22Rv1 (cell line): ENCODE measurements around the gene ESYT1.

ENCODE experiments used
- H3K27ac ChIP-seq: fragments of 450-650 bp; 2 replicates; pipeline ENCODE4 v1.5.1; 2017
- ZFX ChIP-seq: fragments of 450-650 bp; IDR thresholded peaks from 2 replicates; pipeline ENCODE4 v1.6.1; 2017; ENCODE audit warnings: antibody characterized with exemption, borderline replicate concordance
- TF ChIP-seq, protein P1 (sequence below): fragments of 450-650 bp; IDR thresholded peaks from 2 replicates; pipeline ENCODE4 v1.5.1; 2017; ENCODE audit warnings: mild to moderate bottlenecking

ESYT1 gene

DNA sequence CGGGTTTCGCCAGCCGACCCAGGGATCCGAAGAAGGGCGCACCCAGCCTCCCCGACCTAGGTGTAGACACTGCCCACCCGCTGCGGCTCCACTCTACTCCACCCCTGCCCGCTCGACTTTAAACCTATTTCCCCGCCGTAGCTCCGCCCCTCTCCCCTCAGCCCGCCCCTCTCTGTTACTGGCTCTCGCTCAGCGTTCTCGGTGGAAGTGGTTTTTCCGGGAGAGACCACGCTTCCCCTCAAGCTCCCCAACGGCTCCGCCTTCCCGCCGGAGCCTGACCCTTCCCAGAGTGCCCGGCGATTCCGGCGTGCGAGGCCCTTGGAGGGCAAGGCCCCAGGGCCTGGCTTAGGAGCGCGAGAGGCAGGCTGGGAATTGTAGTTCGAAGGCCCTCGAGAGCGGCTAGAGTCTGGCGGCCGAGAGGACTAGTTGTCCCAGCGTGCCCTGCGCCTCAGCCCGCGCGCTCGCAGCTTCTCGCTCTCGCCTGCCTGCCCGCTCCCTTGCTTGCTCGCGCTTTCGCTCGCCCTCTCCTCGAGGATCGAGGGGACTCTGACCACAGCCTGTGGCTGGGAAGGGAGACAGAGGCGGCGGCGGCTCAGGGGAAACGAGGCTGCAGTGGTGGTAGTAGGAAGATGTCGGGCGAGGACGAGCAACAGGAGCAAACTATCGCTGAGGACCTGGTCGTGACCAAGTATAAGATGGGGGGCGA, 23.8 kb upstream of the ESYT1 start, which contains the start of gene PA2G4:
Gene PA2G4, plus strand, starts transcription at position 451 of the 706 bp plus-strand sequence. Its CDS starts 179 bp downstream, at position 630.
- TF ChIP-seq, protein P1, sequence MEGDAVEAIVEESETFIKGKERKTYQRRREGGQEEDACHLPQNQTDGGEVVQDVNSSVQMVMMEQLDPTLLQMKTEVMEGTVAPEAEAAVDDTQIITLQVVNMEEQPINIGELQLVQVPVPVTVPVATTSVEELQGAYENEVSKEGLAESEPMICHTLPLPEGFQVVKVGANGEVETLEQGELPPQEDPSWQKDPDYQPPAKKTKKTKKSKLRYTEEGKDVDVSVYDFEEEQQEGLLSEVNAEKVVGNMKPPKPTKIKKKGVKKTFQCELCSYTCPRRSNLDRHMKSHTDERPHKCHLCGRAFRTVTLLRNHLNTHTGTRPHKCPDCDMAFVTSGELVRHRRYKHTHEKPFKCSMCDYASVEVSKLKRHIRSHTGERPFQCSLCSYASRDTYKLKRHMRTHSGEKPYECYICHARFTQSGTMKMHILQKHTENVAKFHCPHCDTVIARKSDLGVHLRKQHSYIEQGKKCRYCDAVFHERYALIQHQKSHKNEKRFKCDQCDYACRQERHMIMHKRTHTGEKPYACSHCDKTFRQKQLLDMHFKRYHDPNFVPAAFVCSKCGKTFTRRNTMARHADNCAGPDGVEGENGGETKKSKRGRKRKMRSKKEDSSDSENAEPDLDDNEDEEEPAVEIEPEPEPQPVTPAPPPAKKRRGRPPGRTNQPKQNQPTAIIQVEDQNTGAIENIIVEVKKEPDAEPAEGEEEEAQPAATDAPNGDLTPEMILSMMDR = no peak
- TF ChIP-seq ZFX = no peak
- peak within 1 kb of the TSS; percentile 92 for H3K27ac ChIP-seq

DNA sequence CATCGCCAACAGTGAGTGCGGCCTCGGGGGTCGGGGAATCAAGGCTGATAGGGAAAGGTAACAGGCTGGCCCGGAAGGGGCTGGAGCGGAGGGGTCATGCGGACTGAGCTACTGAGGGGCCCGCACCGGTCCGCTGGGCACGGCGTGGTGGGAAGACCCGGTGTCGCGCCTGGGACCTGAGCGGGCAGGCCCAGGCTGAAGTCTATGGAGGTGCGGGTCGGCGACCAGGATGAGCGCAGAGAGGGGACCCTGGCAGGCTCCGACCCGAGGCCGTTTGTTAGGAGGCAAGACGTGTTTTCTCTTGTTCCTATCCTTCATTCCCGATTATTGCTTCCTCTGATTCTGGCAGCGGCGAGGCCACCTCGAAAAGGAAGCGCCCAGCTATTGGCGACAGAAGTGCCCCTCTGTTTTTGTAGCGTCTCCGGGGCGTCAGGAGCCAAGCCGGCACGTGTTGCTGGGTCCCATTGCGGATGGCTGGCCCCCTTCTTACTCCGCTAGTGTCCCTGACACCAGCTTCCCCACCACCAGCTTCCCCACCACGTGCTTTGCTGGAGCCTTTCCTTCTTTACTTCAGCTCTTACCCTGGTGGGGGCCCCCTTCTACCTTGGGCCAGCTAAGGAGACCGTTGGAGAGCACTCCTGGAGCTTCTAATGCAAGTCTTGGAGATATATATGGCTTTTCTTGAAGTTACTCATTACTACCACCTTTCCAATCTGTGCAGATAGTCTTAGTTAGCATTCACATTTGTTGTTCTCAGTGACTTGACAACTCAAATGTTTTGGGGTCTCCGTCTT, 23.1 kb upstream of the ESYT1 start:
- no peak for TF ChIP-seq ZFX
- TF ChIP-seq, protein P1 = peak; percentile 25; the same call in 1 of the 2 replicates
- H3K27ac ChIP-seq = peak overlapping the region; percentile 92

- H3K27ac ChIP-seq = peak overlapping the region; percentile 92
- TF ChIP-seq, protein P1 = no peak
- no peak for TF ChIP-seq ZFX
These were observed 22.5 kb upstream of the ESYT1 start for GRCh38 chr12:56105609-56105902.

DNA sequence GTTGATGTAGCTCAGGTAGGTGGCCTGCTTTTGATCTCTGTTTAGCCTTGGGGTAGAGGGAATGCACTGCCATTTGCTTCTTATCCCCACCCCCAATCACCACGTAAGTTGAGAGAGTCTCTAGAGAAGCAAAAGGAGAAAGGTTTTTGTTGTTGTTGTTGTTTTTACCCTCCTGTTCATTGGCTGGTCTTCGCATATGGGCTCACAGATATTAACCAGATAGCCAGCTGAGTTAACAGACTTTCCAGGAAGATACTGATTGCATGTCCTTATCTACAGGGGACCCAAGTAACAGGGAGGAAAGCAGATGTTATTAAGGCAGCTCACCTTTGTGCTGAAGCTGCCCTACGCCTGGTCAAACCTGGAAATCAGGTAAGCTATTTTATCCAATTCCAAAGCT, 20.8 kb upstream of the ESYT1 start:
- H3K27ac ChIP-seq = peak overlapping the region; percentile 92; the same call in 1 of the 2 replicates
- TF ChIP-seq ZFX = no peak
- TF ChIP-seq, protein P1 = no peak

DNA sequence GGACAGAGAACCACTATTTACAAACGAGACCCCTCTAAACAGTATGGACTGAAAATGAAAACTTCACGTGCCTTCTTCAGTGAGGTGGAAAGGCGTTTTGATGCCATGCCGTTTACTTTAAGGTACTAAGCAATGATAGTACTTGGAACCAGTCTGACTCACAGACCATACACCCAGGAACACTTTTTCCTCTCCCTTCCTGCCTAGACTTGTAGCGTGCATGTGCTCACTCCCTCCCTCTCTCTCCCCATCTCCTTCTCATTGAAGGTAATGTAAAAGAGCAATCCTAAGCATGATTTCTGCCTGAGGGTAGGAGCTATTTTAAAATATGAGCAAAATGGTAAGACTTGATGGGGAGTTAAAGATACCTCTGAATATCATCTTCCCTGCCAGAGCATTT, 17.5 kb upstream of the ESYT1 start:
- peak overlapping the region; percentile 13 for H3K27ac ChIP-seq

DNA sequence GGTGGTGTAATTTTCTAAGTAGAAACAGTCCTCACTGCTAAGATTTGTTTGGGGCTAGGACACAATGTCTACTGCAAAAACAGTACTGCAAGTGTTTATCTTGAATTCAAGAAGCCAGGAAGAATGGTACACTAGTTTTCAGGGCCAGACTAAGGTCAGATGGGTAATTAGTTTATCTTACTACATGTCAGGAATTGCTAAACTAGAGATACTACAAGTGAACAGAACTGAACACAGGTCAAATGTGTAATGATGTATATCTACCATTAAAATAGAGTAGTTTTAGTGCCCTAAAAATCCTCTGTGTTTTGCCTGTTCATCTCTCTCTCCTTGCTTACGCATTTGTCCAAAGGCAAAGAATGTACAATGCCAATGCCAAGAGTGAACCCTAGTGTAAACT, 14.0 kb upstream of the ESYT1 start:
- peak overlapping the region; percentile 99 for H3K27ac ChIP-seq
- TF ChIP-seq, protein P1 = no peak
- TF ChIP-seq ZFX = no peak

More for the DNA sequence above, 17.5 kb upstream of the ESYT1 start:
- no peak for TF ChIP-seq ZFX
- TF ChIP-seq, protein P1 = no peak

DNA sequence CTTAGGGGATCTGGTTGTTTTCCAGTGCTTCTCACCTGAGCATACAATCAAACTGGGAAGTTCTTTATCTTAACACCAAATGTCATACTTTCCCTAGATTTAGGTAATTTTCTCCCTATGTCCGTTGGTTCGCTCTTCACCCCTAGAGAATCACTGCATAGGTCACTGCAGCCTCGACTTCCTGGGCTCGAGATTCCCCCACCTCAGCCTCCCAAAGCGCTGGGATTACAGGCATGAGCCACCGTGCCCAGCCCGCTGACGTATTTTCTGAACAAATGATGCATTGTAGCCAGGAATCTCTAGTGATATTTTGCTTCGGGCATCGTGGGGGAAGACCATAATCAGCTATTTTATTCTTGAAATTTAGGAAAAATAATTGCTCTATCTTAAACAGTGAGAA, 12.7 kb upstream of the ESYT1 start:
- no peak for TF ChIP-seq ZFX
- TF ChIP-seq, protein P1 = no peak
- peak overlapping the region; percentile 99 for H3K27ac ChIP-seq
